Large intestine (tissue), 3 donors: ENCODE measurements around the gene SHB. TPM values are rescaled to one million over a fixed set of nuclear protein-coding genes. Genes with fewer than 3 reads are reported as not detected.
"Not testable (repeated sequence)": the region's sequence is repeated elsewhere in the genome, so short reads cannot be mapped to it uniquely, and the experiment has no call there.

ENCODE experiments used
- DNase-seq, 2 donors: peaks; one replicate each; pipeline versions ENCODE4 v3.0.0 to v3.0.0-alpha.2; 2013
- H3K27ac ChIP-seq: one replicate; pipeline ENCODE4 v1.5.1; 2013; ENCODE audit warnings: low read length
- H3K27me3 ChIP-seq: 2 replicates; pipeline ENCODE4 v1.6.1; 2013; ENCODE audit warnings: low read length; ENCODE audit not compliant: control insufficient read depth, insufficient read depth
- H3K36me3 ChIP-seq: 2 replicates; pipeline ENCODE4 v1.6.1; 2013; ENCODE audit warnings: low read length; ENCODE audit not compliant: control insufficient read depth, insufficient read depth
- H3K4me1 ChIP-seq: one replicate; pipeline ENCODE4 v1.6.1; 2013; ENCODE audit warnings: low read length; ENCODE audit not compliant: control insufficient read depth, insufficient read depth
- H3K4me3 ChIP-seq: one replicate; pipeline ENCODE4 v1.5.1; 2013; ENCODE audit warnings: low read length
- H3K9me3 ChIP-seq: one replicate; pipeline ENCODE4 v1.6.1; 2013; ENCODE audit warnings: mild to moderate bottlenecking, low read depth, low read length, moderate library complexity; ENCODE audit not compliant: control insufficient read depth
- WGBS: methylation state at CpG from one replicate; pipeline ENCODE4 v1.1.5; 2013; ENCODE audit warnings: low lambda C conversion rate; ENCODE audit not compliant: insufficient coverage; 5-methylcytosine and 5-hydroxymethylcytosine counted together
- polyA plus RNA-seq: library from polyadenylated mRNA; unstranded; fragments of 120-200 nt; gene quantifications from one replicate; pipeline ENCODE4 v1.2.1, GENCODE V29; 2013

SHB gene
- polyA plus RNA-seq, 1 donor, result 17.8 TPM

DNA sequence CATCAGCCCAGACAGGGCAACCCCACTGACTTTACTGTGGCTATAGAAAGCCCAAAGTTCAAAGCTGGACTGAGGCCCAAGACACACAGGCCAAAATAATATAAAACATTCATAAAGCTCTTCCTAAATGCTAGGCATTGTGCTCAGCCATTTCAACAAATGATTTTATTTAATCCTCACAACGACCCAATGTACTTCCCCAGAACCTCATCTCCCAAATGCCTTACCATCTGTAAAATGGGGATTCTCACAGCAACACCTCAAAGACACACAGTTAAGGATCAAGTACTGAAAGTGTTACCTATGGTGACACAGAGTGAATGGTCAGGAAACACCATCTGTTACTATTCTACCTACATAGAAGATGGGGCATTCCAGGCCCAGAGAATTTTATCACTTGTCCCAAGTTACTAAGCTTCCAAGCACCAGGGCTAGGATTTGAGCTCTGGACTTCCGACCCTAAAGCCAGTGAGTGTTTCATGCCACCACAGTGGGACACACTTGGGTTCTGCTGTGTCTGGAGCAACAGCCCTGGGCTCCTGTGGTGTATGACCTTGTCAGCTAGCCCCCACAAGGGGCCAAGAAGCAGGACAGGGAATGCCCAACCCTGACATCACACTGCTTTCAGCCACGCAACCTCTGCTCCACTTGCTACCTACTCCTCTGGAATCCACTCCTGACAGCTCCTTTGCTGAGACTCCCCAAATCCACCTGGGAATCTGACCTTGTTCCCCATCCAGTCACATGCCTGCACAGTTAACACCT lies 15.1 kb downstream of the SHB start:
- no peak for DNase-seq
- Histone ChIP-seq H3K9me3 (no peaks in the 10 kb centered on the region), H3K27me3 (no peaks in the 10 kb centered on the region), H3K4me3 (no peak overlapping the region), H3K36me3 (peaks cover 7% of the 10 kb centered on the region), H3K27ac (no peak overlapping the region), H3K4me1 (peaks cover 9% of the 10 kb centered on the region)
- no CpG with 5 or more reads among the region's 3 CpGs for WGBS

DNA sequence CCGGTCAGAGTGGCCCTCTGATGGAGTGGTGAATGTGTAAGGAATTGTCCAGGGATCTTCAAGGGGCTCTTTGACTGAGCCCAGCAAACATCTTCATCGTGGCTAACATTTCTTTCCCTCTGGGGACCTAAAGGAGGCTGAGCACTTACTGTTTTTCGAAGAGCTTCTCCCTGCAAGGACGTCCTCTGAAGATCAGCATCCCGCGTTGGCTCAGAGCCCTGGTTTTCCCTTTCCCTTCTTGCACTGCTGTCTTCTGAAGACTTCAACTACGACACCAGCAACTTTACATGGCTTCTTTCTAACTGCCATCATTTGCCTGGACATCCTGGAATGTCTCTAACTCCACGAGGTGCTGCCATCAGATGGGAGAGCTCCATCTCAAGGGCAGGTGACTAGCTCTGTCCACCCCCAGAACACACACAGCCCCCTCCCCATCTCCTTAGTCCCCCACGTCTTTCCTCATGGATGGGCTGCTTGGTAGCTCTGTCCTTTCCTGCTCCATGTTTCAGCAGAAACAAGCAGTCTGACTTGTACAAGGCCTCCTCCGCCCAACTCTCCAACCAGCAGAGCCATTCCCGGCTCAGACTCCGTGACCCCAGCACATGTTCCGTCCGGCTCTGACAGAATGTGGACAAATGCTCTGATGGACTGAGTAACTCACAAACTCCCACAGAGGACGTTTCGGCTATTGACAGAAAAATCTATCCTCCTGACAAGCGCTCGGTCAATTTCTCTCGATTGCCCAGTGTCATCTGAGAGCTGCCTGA lies 17.1 kb downstream of the SHB start:
- Histone ChIP-seq H3K27ac (peak overlapping the region; percentile 63), H3K27me3 (no peaks in the 10 kb centered on the region), H3K4me3 (no peak overlapping the region), H3K9me3 (no peaks in the 10 kb centered on the region), H3K4me1 (peaks cover 23% of the 10 kb centered on the region), H3K36me3 (peaks cover 4% of the 10 kb centered on the region)
- no CpG with 5 or more reads among the region's 19 CpGs for WGBS
- no peak for DNase-seq

DNA sequence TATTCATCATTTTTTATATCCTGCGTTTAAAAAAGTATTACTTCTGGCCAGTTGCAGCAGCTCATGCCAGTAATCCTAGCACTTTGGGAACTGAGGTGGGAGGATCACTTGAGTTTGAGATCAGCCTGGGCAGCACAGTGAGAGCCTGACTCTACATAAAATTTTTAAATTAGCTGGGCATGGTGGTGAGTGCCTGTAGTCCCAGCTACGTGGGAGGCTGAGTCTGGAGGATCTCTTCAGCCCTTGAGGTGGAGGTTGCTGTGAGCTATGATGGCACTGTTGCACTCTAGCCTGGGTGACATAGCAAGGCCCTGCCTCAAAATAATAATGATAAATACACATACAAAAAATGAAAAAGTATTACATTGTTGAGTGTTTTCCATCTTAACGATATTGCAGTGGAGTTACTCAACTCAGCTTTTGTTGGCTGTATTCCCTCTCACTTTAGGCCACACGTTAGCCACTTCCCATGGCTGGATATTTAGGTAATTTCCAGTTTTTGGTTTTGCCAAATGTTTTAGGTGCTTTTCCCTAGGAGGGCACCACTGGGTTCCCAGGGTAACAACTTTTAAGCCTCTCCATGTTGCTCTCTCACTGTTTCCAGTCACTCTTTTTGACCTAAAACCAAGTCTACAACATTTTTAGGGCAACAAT lies 20.6 kb downstream of the SHB start:
- Histone ChIP-seq H3K9me3 (no peaks in the 10 kb centered on the region), H3K36me3 (peaks cover 4% of the 10 kb centered on the region), H3K4me3 (no peak overlapping the region), H3K27me3 (no peaks in the 10 kb centered on the region), H3K4me1 (peaks cover 37% of the 10 kb centered on the region), H3K27ac (peak overlapping the region; percentile 96)
- DNase-seq, result no peak
- 100% methylated on average over 2 of the region's 4 CpGs for WGBS

- peak overlapping the region; percentile 96 for H3K27ac ChIP-seq
- H3K4me1 ChIP-seq, result peaks cover 37% of the 10 kb centered on the region
- H3K36me3 ChIP-seq, result peaks cover 4% of the 10 kb centered on the region
- H3K27me3 ChIP-seq, result no peaks in the 10 kb centered on the region
- H3K4me3 ChIP-seq, result no peak overlapping the region
- H3K9me3 ChIP-seq, result no peaks in the 10 kb centered on the region
- WGBS, result 95% methylated on average over 2 of the region's 15 CpGs
- DNase-seq, result peak; percentile 80 to 92
Observed at GRCh38 chr9:38047301-38048251, 21.5 kb downstream of the SHB start.

GRCh38 chr9:38046661-38047300 lies 22.2 kb downstream of the SHB start:
- WGBS, result no CpG with 5 or more reads among the region's 8 CpGs
- Histone ChIP-seq H3K36me3 (peaks cover 3% of the 10 kb centered on the region), H3K27ac (peak overlapping the region; percentile 96), H3K9me3 (no peaks in the 10 kb centered on the region), H3K4me3 (no peak overlapping the region), H3K4me1 (peaks cover 33% of the 10 kb centered on the region), H3K27me3 (no peaks in the 10 kb centered on the region)
- peak in 1 of 2 donors; percentile 74 for DNase-seq

- Histone ChIP-seq H3K27ac (peak overlapping the region; percentile 96), H3K4me1 (peaks cover 29% of the 10 kb centered on the region)
- not testable (repeated sequence) for H3K27me3 ChIP-seq, H3K9me3 ChIP-seq, H3K4me3 ChIP-seq, H3K36me3 ChIP-seq, DNase-seq
- 73% methylated on average over 3 of the region's 10 CpGs for WGBS
Observed at GRCh38 chr9:38045939-38046338, 23.1 kb downstream of the SHB start.

GRCh38 chr9:38044706-38045105 lies 24.3 kb downstream of the SHB start:
- H3K27me3 ChIP-seq, result no peaks in the 10 kb centered on the region
- no peaks in the 10 kb centered on the region for H3K9me3 ChIP-seq
- no peaks in the 10 kb centered on the region for H3K36me3 ChIP-seq
- peaks cover 33% of the 10 kb centered on the region for H3K4me1 ChIP-seq
- H3K4me3 ChIP-seq, result no peak overlapping the region
- DNase-seq, result no peak
- no peak overlapping the region for H3K27ac ChIP-seq
- no CpG with 5 or more reads among the region's 2 CpGs for WGBS

DNA sequence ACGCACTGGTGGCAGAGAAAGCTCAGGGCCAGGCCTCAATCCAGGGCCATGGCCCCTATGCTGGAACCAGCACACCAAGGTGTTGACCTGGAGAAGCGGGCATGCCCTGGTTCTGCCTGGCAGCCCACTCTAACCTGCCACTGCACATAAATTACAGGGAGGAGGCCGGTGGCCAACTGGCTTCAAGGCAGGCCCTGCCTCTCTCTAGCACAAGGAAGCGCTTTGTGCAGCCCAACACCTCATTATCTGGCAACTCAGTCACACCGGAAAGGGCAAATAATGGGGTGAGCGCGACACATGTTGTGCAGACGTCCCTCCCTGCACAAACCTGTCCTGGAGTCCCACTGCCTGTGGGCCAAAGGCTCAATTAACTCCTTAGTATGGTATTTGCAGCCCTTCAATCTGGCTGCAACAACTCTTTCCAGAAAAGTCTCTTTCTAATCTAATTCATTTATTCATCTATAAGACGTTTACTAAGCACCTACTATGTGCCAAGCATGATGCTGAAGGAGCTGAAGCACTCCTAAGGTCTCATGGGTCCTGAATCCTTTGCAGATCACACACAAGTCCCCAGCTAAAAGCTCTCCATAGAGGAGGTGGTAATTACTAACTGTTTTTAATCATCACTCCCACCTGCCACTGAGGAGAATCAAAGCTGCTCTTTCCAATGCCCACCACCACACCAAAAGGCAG lies 24.9 kb downstream of the SHB start:
- no CpG with 5 or more reads among the region's 9 CpGs for WGBS
- no peak for DNase-seq
- Histone ChIP-seq H3K4me3 (no peak overlapping the region), H3K4me1 (peaks cover 39% of the 10 kb centered on the region), H3K36me3 (no peaks in the 10 kb centered on the region), H3K9me3 (no peaks in the 10 kb centered on the region), H3K27ac (no peak overlapping the region), H3K27me3 (no peaks in the 10 kb centered on the region)

GRCh38 chr9:38042626-38043357 lies 26.2 kb downstream of the SHB start:
- peaks cover 43% of the 10 kb centered on the region for H3K4me1 ChIP-seq
- H3K27ac ChIP-seq, result no peak overlapping the region
- DNase-seq, result no peak
- H3K27me3 ChIP-seq, result no peaks in the 10 kb centered on the region
- H3K9me3 ChIP-seq, result no peaks in the 10 kb centered on the region
- no peak overlapping the region for H3K4me3 ChIP-seq
- WGBS, result 100% methylated on average over 2 of the region's 8 CpGs
- no peaks in the 10 kb centered on the region for H3K36me3 ChIP-seq
